Transverse colon (tissue), 4 donors: ENCODE measurements around the gene TXNDC17. TPM values are rescaled to one million over a fixed set of nuclear protein-coding genes. Genes with fewer than 3 reads are reported as not detected.

Source experiments
- DNase-seq: peaks from one replicate; pipeline ENCODE4 v3.0.0-alpha.2; 2019
- H3K27ac ChIP-seq, 4 donors: fragments of 200-600 bp; sonication (generic); 2 replicates each; pipeline ENCODE4 v1.5.1; 2016 to 2018; ENCODE audit warnings: inconsistent platforms in 4 of 4
- H3K27me3 ChIP-seq: fragments of 200-600 bp; sonication (generic); 2 replicates; pipeline ENCODE4 v1.5.1; 2017; ENCODE audit warnings: inconsistent platforms
- H3K36me3 ChIP-seq, 4 donors: fragments of 200-600 bp; sonication (generic); 2 replicates each; pipeline ENCODE4 v1.5.1; 2017 to 2019; ENCODE audit warnings: inconsistent platforms in 4 of 4
- H3K4me1 ChIP-seq, 4 donors: fragments of 200-600 bp; sonication (generic); 2 replicates each; pipeline ENCODE4 v1.5.1; 2017 to 2020; ENCODE audit warnings: inconsistent platforms in 4 of 4
- H3K4me3 ChIP-seq, 4 donors: fragments of 200-600 bp; sonication (generic); 1 replicate in 1 of 4; 2 replicates in 3 of 4; pipeline versions ENCODE4 v1.5.1 to v1.6.1; 2017 to 2019; ENCODE audit warnings: inconsistent platforms in 4 of 4
- H3K9me3 ChIP-seq, 2 donors: fragments of 200-600 bp; sonication (generic); 2 replicates each; pipeline ENCODE4 v1.5.1; 2017 to 2019; ENCODE audit warnings: inconsistent platforms in 2 of 2
- CTCF ChIP-seq, 5 experiments: fragments of 200-600 bp in 3 of 5; fragments of 450-650 bp in 2 of 5; sonication (generic) in 3 of 5; IDR thresholded peaks; 1 replicate in 2 of 5; 2 replicates in 3 of 5; pipeline ENCODE4 v1.5.1; 2016 to 2017; ENCODE audit warnings: antibody characterized with exemption in 5 of 5, inconsistent platforms in 3 of 5, mild to moderate bottlenecking in 2 of 5, moderate library complexity in 1 of 5
- EP300 ChIP-seq: sonication (generic); formaldehyde crosslinking; IDR thresholded peaks from one replicate; pipeline ENCODE4 v1.6.1; 2017; ENCODE audit warnings: antibody characterized with exemption, low read depth
- POLR2A ChIP-seq: fragments of 450-650 bp; IDR thresholded peaks from one replicate; pipeline ENCODE4 v1.6.1; 2016; ENCODE audit warnings: antibody characterized with exemption, mild to moderate bottlenecking, moderate library complexity
- POLR2AphosphoS5 ChIP-seq, 3 donors: sonication (generic); formaldehyde crosslinking; IDR thresholded peaks; one replicate each; pipeline ENCODE4 v1.6.1; 2016; ENCODE audit warnings: antibody characterized with exemption in 3 of 3
- WGBS, 2 donors: methylation state at CpG; one replicate each; pipeline ENCODE4 v1.1.5; 2018; ENCODE audit warnings: low coverage in 1 of 2; 5-methylcytosine and 5-hydroxymethylcytosine counted together
- in situ Hi-C, 4 donors: fragments of 200-750 bp; cut with MboI; loops; one replicate each; pipeline versions ENCODE4 v1.15.0 to v1.15.1; 2017; ENCODE audit warnings: low sequenced_read_pairs in 3 of 4, low pct_ligation_motif_present in 1 of 4, low pct_unique_long_range_greater_than_20kb in 1 of 4
- intact Hi-C: fragments of 100-400 bp; cut with DNase I; formaldehyde crosslinking; loops from one replicate; pipeline ENCODE4 v1.15.1; 2023; ENCODE audit warnings: low total_unique reads
- total RNA-seq, 4 donors: library from RNA; depleted of rRNA; stranded (reverse); fragments of >200 nt; gene quantifications; one replicate each; pipeline ENCODE4 v1.1.0, GENCODE V29; 2016

Gene TXNDC17
- total RNA-seq, 4 donors from 2014 or later: 60.2 to 439 (median 238) TPM

GRCh38 chr17:6627019-6627418 lies 13.8 kb upstream of the TXNDC17 start:
- Histone ChIP-seq H3K27ac (no peak overlapping the region), H3K27me3 (no peaks in the 10 kb centered on the region), H3K9me3 (no peaks in the 10 kb centered on the region), H3K4me1 (peaks cover 0 to 4% (median 2%) of the 10 kb centered on the region in 4 donors), H3K4me3 (no peak overlapping the region), H3K36me3 (peaks cover 0 to 25% (median 6%) of the 10 kb centered on the region in 4 donors)
- no peak for TF ChIP-seq POLR2AphosphoS5 (IDR thresholded peaks at IDR 0.05)
- no peak for TF ChIP-seq CTCF (IDR thresholded peaks at IDR 0.05)
- no peak for TF ChIP-seq EP300
- TF ChIP-seq POLR2A: no peak
- in situ Hi-C loops (loop anchor here (25.0 kb wide), 2 partner anchors 165 to 385 kb away; partner anchors contain the start of genes BCL6B (in 1 of the 4) and RNASEK (in 1 of the 4)), intact Hi-C loops (no loop called here)
- WGBS, 2 donors: 60 to 72% methylated on average over 1 of the region's 1 CpG
- no peak for DNase-seq

- intact Hi-C loops: no loop called here
- peaks cover 0 to 29% (median 6%) of the 10 kb centered on the region in 4 donors for H3K36me3 ChIP-seq
- in situ Hi-C loops: loop anchor here (25.0 kb wide), 2 partner anchors 168 to 382 kb away; partner anchors contain the start of genes BCL6B (in 1 of the 4) and RNASEK (in 1 of the 4)
- H3K4me3 ChIP-seq: no peak overlapping the region
- DNase-seq: no peak
- no peaks in the 10 kb centered on the region for H3K9me3 ChIP-seq
- H3K27ac ChIP-seq: no peak overlapping the region
- WGBS, 2 donors: 100% methylated on average over 1 of the region's 1 CpG
- H3K27me3 ChIP-seq: no peaks in the 10 kb centered on the region
- no peak for TF ChIP-seq POLR2AphosphoS5 (IDR thresholded peaks at IDR 0.05)
- no peak for TF ChIP-seq CTCF (IDR thresholded peaks at IDR 0.05)
- TF ChIP-seq POLR2A: no peak
- no peak for TF ChIP-seq EP300
- peaks cover 0 to 4% (median 2%) of the 10 kb centered on the region in 4 donors for H3K4me1 ChIP-seq
Observed at GRCh38 chr17:6630390-6630789, 10.5 kb upstream of the TXNDC17 start.

DNA sequence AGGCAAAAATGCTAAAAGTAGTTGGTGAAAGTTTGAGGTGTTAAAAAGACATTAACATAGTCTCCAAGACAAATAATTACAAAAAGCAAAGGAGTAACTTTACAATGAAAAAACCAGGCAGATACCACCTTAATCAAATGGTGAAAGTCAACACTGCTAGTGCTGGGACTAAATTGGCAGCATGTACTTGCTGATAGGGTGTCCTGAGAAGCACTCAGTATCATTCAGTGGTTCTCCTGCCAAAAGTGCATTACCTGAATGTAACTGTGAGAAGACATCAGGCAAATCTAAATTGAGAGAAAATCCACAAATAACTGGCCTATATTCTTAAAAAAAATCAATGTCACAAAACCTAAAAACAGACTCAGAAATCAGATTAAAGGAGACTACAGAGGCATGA lies 8.3 kb upstream of the TXNDC17 start:
- no peak overlapping the region for H3K4me3 ChIP-seq
- intact Hi-C loops (no loop called here), in situ Hi-C loops (loop anchor here (25.0 kb wide), 2 partner anchors 170 to 380 kb away; partner anchors contain the start of genes BCL6B (in 1 of the 4) and RNASEK (in 1 of the 4))
- peaks cover 0 to 5% (median 2%) of the 10 kb centered on the region in 4 donors for H3K4me1 ChIP-seq
- H3K36me3 ChIP-seq: peaks cover 0 to 29% (median 6%) of the 10 kb centered on the region in 4 donors
- H3K27me3 ChIP-seq: no peaks in the 10 kb centered on the region
- DNase-seq: no peak
- no peak for TF ChIP-seq EP300
- TF ChIP-seq POLR2A: no peak
- TF ChIP-seq CTCF (IDR thresholded peaks at IDR 0.05): no peak
- no peak for TF ChIP-seq POLR2AphosphoS5 (IDR thresholded peaks at IDR 0.05)
- H3K27ac ChIP-seq: no peak overlapping the region
- H3K9me3 ChIP-seq: no peaks in the 10 kb centered on the region

- intact Hi-C loops: no loop called here
- TF ChIP-seq POLR2A (no peak), POLR2AphosphoS5 (IDR thresholded peaks at IDR 0.05) (no peak), EP300 (no peak), CTCF (IDR thresholded peaks at IDR 0.05) (no peak)
- H3K27me3 ChIP-seq: no peaks in the 10 kb centered on the region
- no peak overlapping the region for H3K27ac ChIP-seq
- peaks cover 0 to 6% (median 2%) of the 10 kb centered on the region in 4 donors for H3K4me1 ChIP-seq
- H3K36me3 ChIP-seq: peaks cover 0 to 24% (median 6%) of the 10 kb centered on the region in 4 donors
- H3K9me3 ChIP-seq: no peaks in the 10 kb centered on the region
- in situ Hi-C loops: loop anchor here (25.0 kb wide), 2 partner anchors 171 to 379 kb away; partner anchors contain the start of genes BCL6B (in 1 of the 4) and RNASEK (in 1 of the 4)
- no peak overlapping the region for H3K4me3 ChIP-seq
- no peak for DNase-seq
- WGBS, 2 donors: 97% methylated on average over 3 of the region's 3 CpGs
Observed at GRCh38 chr17:6633263-6633662, 7.6 kb upstream of the TXNDC17 start.
